HG03025 (cell line): ENCODE measurements around the gene MDC1.
"Not testable (repeated sequence)": the region's sequence is repeated elsewhere in the genome, so short reads cannot be mapped to it uniquely, and the experiment has no call there.

Experiments
- ATAC-seq: cut with Tn5 transposase; IDR thresholded peaks from one replicate; pipeline ENCODE4 v1.9.1; 2021; ENCODE audit warnings: mild to moderate bottlenecking, moderate library complexity; ENCODE audit not compliant: unreplicated experiment, low FRiP score

Gene MDC1

GRCh38 chr6:30725713-30726505, 8.8 kb upstream of the MDC1 start:
- ATAC-seq = no peak

DNA sequence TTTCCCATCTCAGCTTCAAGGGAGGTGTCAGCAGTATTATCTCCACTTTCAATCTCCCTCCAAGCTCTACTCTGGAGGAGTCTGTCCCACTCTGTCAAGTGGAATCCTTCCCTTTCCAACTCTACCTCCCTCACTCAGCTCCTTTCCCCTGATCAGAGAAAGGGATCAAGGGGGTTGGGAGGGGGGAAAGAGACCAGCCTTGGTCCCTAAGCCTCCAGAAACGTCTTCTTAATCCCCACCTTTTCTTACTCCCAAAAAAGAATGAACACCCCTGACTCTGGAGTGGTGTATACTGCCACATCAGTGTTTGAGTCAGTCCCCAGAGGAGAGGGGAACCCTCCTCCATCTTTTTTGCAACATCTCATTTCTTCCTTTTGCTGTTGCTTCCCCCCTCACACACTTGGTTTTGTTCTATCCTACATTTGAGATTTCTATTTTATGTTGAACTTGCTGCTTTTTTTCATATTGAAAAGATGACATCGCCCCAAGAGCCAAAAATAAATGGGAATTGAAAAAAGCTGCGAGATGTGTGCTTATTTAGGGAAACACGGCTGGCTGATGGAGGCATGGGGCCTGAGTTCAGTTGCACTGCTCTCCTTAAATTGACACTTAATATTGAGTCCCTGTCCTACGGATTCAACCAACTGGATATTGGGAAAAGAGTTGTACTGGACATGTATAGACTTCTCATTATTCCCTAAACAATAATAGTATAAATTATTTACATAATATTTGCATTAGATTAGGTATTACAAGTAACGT, 8.0 kb upstream of the MDC1 start:
- ATAC-seq = no peak

DNA sequence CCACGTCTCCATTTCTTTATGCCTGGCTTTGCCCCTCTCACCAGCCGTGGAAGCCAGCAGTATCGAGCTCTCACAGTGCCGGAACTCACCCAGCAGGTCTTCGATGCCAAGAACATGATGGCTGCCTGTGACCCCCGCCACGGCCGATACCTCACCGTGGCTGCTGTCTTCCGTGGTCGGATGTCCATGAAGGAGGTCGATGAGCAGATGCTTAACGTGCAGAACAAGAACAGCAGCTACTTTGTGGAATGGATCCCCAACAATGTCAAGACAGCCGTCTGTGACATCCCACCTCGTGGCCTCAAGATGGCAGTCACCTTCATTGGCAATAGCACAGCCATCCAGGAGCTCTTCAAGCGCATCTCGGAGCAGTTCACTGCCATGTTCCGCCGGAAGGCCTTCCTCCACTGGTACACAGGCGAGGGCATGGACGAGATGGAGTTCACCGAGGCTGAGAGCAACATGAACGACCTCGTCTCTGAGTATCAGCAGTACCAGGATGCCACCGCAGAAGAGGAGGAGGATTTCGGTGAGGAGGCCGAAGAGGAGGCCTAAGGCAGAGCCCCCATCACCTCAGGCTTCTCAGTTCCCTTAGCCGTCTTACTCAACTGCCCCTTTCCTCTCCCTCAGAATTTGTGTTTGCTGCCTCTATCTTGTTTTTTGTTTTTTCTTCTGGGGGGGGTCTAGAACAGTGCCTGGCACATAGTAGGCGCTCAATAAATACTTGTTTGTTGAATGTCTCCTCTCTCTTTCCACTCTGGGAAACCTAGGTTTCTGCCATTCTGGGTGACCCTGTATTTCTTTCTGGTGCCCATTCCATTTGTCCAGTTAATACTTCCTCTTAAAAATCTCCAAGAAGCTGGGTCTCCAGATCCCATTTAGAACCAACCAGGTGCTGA, 7.0 kb upstream of the MDC1 start:
- not testable (repeated sequence) for ATAC-seq

- ATAC-seq = not testable (repeated sequence)
Measured at GRCh38 chr6:30723159-30723842, 6.2 kb upstream of the MDC1 start.

GRCh38 chr6:30722280-30723112, 5.4 kb upstream of the MDC1 start:
- ATAC-seq = no peak

GRCh38 chr6:30722025-30722279, 4.9 kb upstream of the MDC1 start:
- not testable (repeated sequence) for ATAC-seq

DNA sequence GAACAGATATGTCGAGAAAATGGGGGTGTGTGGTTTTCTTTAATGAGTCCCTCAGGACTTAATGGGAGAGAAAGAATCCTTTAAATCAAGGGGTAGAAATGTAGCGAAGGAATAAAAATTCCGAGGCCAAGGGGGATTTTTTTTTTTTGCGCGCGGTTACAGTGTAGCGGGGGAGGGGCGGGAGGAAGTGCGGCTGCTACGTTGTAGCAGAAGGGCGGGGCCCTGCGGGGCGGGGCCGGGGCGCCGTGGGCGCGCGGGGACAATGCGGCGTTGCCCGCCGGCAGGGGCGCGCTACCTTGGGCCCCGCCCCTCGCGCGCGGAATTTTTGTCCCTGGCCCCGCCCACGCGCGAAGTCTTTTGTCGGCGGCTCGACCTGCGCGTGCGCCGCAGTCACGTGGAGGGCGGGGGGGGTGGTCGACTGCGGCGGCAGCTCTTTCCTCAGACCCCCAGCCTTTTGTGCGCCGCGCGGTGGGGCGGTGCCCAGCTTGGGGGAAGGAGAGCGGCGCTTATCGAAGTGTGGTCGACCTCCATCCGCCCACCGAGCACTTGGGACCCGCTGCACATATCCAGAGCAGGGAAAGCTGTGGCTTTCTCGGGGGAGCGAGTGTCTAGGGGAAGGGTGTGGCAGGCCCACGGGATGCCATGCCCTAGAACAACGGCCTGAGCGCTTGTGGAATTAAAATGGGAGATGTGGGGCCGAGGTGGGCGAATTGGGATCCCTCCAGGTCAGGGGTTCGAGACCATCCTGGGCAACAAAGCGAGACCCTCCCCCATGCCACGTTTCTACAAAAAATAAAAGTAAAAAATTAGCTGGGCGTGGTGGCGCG, 4.3 kb upstream of the MDC1 start:
- ATAC-seq = peak; percentile 26

GRCh38 chr6:30720738-30721197, 3.7 kb upstream of the MDC1 start:
- ATAC-seq = no peak

- no peak for ATAC-seq
Measured at GRCh38 chr6:30719791-30720737, 3.0 kb upstream of the MDC1 start, which contains the start of gene TUBB. TSS of gene TUBB (plus strand) at chr6:30720352. CDS start at chr6:30720507, 155 bp downstream.

DNA sequence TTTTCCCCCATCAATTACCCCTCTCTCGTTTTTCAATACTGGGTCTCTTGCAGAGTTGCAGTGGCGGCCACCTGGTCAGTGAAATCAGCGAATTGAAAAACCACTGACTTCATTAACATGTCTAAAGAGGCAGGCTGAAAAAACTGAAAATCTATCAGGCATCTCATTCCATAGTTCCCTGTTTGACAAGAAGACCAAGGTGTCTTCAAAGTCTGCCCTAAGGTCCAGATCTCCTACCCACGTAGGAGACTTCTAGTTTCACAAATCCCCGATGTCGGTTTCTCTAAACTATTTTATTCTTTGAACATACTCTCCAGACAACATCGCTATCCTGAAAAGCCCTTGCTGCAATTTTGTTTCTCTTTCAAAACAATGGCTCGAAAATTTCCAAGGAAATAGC, 2.3 kb upstream of the MDC1 start:
- ATAC-seq = no peak

- ATAC-seq = not testable (repeated sequence)
Measured at GRCh38 chr6:30717845-30718720, 1.0 kb upstream of the MDC1 start.

DNA sequence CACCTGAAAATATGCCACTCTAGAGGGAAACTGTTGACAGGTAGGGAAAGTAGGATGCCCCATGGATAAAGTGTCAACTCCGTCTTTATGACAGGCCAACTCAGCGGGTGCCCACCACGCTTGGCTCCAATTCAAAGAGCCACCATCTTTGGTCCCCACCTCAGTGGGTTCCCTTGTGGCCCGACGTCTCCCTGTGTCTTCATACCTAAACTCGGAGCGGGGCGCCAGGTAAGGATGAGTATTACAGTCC, 277 bp downstream of the MDC1 start:
- ATAC-seq = no peak

- ATAC-seq = no peak
Measured at GRCh38 chr6:30714263-30714662, 2.8 kb downstream of the MDC1 start.

GRCh38 chr6:30712441-30712945, 4.6 kb downstream of the MDC1 start:
- ATAC-seq = no peak

- no peak for ATAC-seq
Measured at GRCh38 chr6:30711758-30712380, 5.2 kb downstream of the MDC1 start.
